ENCODE measurements around the gene SPRY2.

GRCh38 chr13:80314711-80315653 is 25.9 kb downstream of the SPRY2 start:
- TF ChIP-seq EZH2phosphoT487 (IDR thresholded peaks at IDR 0.05; ENCODE audit: insufficient read depth, low read depth), result no peak
- no peak for TF ChIP-seq EZH2 (IDR thresholded peaks at IDR 0.05; ENCODE audit: insufficient read depth, poor library complexity, severe bottlenecking)
